HUES48 (cell line): ENCODE measurements around the gene MVK.

ENCODE experiments used
- H3K27ac ChIP-seq: one replicate; pipeline ENCODE4 v1.7.0; 2013; ENCODE audit warnings: low read depth, low read length, inconsistent platforms
- H3K27me3 ChIP-seq: 2 replicates; pipeline ENCODE4 v1.6.1; 2013; ENCODE audit warnings: mild to moderate bottlenecking, low read length; ENCODE audit not compliant: control insufficient read depth, insufficient read depth
- H3K36me3 ChIP-seq: 2 replicates; pipeline ENCODE4 v1.6.1; 2013; ENCODE audit warnings: low read length; ENCODE audit not compliant: control insufficient read depth, insufficient read depth
- H3K4me1 ChIP-seq: 2 replicates; pipeline ENCODE4 v1.6.1; 2013; ENCODE audit warnings: mild to moderate bottlenecking, low read length; ENCODE audit not compliant: control insufficient read depth, insufficient read depth
- H3K4me3 ChIP-seq: 2 replicates; pipeline ENCODE4 v1.5.1; 2013; ENCODE audit warnings: mild to moderate bottlenecking, low read depth, low read length
- H3K9ac ChIP-seq: 2 replicates; pipeline ENCODE4 v1.6.1; 2013; ENCODE audit warnings: mild to moderate bottlenecking, low read depth, low read length, moderate library complexity
- H3K9me3 ChIP-seq: 2 replicates; pipeline ENCODE4 v1.6.1; 2013; ENCODE audit warnings: low read length; ENCODE audit not compliant: control insufficient read depth, insufficient read depth

Gene MVK

DNA sequence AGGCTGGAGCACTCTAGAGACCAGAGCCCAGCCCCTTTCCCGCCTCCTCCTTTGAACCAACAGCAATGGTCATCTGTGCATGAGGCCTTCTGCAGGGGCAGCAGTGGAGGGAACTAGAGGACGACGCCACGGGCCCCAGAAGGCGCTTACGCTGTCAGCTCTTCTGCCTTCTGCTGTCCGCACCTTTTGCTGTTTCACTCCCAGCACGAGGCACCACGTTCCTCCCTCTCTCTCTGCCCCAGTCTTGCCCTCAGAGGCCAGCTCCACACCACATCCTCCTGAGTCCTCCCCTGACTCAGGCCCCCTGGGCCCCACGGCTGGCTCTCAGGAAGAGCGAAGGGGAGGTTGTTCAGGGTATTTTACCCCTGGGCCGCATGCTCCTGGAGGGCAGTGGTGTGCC is 15.8 kb upstream of the MVK start:
- Histone ChIP-seq H3K4me3 (no peak overlapping the region), H3K27ac (no peak overlapping the region), H3K27me3 (no peaks in the 10 kb centered on the region), H3K4me1 (no peaks in the 10 kb centered on the region), H3K9ac (no peak overlapping the region), H3K9me3 (no peaks in the 10 kb centered on the region), H3K36me3 (0 out of 2 replicates have a peak, but pooled peaks cover 2% of the 10 kb centered on the region)

DNA sequence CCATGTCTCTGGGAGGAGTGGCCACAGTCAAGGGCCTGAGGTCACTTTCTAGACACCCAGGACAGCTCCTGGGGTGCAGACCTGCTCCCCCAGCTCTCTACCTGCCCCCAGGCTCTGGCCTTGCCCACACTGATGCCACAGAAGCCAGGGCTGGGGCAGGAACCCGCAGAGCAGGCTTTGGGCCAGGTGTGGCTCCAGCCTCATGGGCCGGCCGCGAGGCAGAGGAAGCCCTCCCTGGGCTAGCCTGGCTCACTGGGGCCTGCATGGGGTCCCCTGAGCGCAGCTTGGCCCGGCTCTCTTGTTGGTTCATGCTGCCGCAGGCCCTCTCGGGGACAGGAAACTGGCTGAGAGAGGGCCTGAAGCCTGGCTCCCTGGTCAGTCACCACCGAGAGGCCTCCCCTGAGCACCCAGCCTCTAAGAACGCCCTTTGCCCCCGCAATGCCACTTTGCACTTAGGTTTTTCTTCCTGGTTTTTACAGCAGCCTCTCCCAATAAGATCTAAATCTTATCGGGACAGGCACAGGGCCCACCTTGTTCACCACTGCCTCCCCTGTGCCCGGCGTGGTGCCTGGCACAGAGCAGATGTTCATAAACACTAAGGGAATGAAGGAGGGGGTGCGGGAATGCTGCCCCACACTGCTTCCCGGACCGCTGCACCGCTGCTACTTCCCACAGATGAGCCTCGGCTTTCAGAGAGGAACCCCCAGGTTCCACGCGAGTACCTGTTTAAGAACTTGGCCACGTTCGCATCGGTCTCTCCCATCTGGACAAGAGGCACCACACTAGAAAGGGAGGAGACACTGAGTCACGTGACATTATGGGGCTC is 15.0 kb upstream of the MVK start:
- Histone ChIP-seq H3K9ac (no peak overlapping the region), H3K4me1 (no peaks in the 10 kb centered on the region), H3K27me3 (no peaks in the 10 kb centered on the region), H3K27ac (no peak overlapping the region), H3K9me3 (no peaks in the 10 kb centered on the region), H3K36me3 (0 out of 2 replicates have a peak, but pooled peaks cover 4% of the 10 kb centered on the region), H3K4me3 (no peak overlapping the region)

DNA sequence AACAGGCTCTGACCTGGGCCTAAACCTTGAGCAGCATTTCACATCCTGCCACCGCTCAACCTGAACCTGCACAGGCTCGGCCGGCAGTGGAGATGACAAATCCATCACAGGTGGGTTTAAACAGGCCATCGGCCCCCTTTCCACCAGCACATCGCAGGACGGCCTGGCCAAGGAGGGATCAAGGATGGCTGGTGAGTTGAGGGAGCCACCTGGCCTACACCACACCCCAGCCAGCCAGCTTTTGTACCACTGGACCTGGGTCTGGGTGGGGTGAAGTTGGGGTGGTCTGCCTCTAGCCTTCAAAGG is 14.4 kb upstream of the MVK start:
- H3K9ac ChIP-seq: no peak overlapping the region
- no peaks in the 10 kb centered on the region for H3K9me3 ChIP-seq
- 0 out of 2 replicates have a peak, but pooled peaks cover 9% of the 10 kb centered on the region for H3K36me3 ChIP-seq
- no peaks in the 10 kb centered on the region for H3K4me1 ChIP-seq
- H3K27me3 ChIP-seq: no peaks in the 10 kb centered on the region
- no peak overlapping the region for H3K27ac ChIP-seq
- H3K4me3 ChIP-seq: no peak overlapping the region

DNA sequence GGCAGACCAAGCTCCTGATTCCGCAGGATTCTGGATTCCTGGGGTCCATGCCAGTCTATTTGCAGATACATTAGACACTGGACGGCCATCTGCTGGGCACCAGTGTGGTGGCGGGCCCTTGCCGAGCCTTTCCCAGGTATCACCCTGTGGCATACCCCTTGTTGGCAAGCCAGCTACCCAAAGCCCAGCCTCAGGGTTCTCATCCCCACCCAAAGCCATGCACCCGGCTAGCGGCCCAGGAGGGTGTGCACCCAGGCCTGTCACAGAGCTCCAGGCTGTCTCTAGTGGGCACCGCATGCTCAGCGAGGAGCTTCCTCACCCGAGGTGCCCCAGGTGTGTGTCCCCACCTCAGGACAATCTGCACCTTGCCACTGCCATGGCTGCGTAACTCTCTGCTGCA is 14.0 kb upstream of the MVK start:
- no peak overlapping the region for H3K9ac ChIP-seq
- H3K36me3 ChIP-seq: peaks cover 12% of the 10 kb centered on the region
- H3K9me3 ChIP-seq: no peaks in the 10 kb centered on the region
- H3K4me1 ChIP-seq: no peaks in the 10 kb centered on the region
- H3K27ac ChIP-seq: no peak overlapping the region
- no peaks in the 10 kb centered on the region for H3K27me3 ChIP-seq
- no peak overlapping the region for H3K4me3 ChIP-seq

DNA sequence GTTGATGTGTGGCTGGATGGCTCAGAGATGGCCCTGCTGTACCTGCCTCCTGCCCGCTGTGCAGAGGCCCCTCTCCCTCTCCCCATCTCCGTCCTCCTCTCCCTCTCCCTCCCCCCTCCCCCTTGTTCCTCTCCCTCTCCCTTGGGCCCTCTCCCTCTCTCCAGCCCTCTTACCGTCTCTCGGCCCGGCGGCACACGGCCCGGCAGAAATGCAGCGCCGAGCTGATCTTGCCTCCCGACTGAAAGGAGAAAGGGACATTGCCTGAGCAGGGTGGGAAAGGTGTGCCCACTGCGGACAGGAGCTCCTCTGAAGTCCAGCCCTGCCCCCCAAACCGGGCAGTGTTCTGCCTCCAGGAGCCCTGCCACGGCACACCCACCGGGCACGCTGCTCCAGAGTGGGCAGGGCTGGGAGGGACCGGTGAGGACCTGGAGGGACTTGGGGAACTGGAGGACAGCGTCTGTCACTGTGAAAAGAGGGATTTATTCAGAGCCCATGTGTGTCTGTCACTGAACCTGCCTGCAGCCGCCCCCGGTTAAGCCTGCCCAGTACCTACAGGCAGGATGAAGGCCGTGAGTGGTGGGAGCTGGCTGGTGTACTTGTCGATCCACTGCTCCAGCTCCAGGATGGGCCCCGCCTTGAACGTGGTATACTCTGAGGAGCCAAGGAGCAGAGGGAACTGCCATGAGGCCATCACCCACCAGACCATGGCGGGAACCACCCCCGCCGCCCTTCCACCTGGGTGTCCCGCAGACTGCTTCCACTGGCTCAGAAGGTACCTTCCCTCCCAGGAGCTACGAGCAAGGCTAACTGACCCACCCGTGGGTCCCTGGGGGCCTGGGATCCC is 12.5 kb upstream of the MVK start:
- Histone ChIP-seq H3K36me3 (peaks cover 17% of the 10 kb centered on the region), H3K9ac (no peak overlapping the region), H3K27me3 (no peaks in the 10 kb centered on the region), H3K4me1 (no peaks in the 10 kb centered on the region), H3K9me3 (no peaks in the 10 kb centered on the region), H3K27ac (no peak overlapping the region), H3K4me3 (no peak overlapping the region)

DNA sequence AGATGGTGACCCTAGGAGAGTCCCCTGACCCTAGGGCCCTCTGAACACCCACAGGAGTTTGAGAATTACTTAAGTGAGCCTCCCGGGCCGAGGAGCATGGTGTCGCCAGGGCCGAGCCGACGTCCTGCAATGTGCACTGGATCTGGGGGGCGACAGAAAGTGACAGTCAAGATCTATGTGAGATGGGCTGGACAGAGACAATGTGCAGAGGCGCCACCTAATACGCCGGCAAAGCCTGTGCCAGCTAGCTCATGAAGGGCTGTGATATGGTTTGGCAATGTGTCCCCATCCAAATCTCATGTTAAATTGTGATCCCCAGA is 11.9 kb upstream of the MVK start:
- peaks cover 19% of the 10 kb centered on the region for H3K36me3 ChIP-seq

DNA sequence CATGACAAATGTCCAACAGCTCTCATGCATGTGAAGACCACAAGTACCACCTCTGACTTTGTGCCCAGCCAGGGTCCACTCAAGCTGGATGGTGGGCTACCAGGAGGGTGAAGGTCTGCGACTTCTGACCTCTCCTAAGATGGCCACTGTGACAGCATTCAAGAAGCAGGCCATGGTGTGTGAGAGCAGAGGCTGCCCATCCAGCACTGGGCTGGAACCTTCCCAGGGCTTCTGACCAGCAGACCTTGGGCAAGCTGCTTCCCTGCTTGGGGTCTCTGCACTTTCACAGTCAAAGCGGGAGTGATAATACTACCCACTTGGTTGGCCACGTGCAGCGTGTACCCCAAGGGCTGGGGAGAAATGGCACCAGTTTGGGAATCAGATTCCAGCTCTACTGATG is 10.7 kb upstream of the MVK start:
- no peak overlapping the region for H3K9ac ChIP-seq
- H3K4me3 ChIP-seq: no peak overlapping the region
- no peaks in the 10 kb centered on the region for H3K27me3 ChIP-seq
- H3K27ac ChIP-seq: no peak overlapping the region
- H3K9me3 ChIP-seq: no peaks in the 10 kb centered on the region
- no peaks in the 10 kb centered on the region for H3K4me1 ChIP-seq
- H3K36me3 ChIP-seq: peaks cover 26% of the 10 kb centered on the region

More for the DNA sequence above, 11.9 kb upstream of the MVK start:
- H3K27ac ChIP-seq: no peak overlapping the region
- H3K9ac ChIP-seq: no peak overlapping the region
- no peaks in the 10 kb centered on the region for H3K27me3 ChIP-seq
- no peaks in the 10 kb centered on the region for H3K9me3 ChIP-seq
- no peaks in the 10 kb centered on the region for H3K4me1 ChIP-seq
- no peak overlapping the region for H3K4me3 ChIP-seq

DNA sequence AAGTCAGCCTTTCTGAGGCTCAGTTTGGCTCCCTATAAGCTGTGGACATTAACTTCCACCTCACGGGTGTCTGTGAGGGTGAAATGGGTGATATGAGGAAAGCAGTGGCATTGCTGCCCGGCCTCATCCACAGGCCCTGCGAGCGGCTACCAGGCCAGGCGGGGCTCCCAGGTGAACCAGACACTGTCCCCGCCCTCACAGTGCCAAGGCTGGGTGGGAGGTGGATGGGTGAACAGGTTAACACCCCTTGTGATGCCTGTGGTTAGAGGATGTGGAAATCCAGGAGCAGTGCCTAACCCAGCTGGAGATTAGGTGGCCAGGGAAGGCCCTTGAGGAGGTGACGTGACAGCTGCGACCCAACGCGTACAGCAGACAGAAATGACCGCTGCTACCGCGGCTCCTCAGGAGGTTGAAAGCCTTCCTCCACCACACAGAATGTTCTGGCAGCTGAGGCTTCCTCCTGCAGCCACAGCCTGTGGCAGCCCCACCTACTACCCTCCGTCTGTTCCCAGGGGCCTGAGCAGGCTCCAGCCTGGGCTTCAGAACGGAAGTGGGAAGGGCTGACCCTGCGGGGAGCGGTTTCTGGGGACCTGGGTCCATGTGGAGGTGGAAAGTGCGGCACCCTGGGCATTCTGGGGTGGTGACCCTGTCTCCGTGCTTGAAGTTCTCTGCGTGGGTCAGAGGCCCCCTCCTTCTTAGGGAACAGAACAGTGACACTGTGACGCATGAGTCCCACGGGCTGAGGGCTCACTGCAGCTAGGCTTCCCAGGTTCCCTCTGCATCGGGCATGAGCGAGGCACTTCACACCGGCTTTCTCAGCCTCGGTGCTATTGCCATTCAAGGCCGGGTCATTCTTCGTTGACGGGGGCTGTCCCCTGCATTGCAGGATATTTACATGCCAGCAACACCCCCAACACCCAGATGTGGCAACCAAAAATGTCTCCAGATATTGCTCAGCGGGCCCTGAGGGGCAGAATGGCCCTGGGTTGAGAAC is 10.0 kb upstream of the MVK start:
- Histone ChIP-seq H3K4me3 (no peak overlapping the region), H3K27me3 (no peaks in the 10 kb centered on the region), H3K9me3 (no peaks in the 10 kb centered on the region), H3K27ac (no peak overlapping the region), H3K36me3 (peaks cover 34% of the 10 kb centered on the region), H3K9ac (no peak overlapping the region), H3K4me1 (no peaks in the 10 kb centered on the region)

DNA sequence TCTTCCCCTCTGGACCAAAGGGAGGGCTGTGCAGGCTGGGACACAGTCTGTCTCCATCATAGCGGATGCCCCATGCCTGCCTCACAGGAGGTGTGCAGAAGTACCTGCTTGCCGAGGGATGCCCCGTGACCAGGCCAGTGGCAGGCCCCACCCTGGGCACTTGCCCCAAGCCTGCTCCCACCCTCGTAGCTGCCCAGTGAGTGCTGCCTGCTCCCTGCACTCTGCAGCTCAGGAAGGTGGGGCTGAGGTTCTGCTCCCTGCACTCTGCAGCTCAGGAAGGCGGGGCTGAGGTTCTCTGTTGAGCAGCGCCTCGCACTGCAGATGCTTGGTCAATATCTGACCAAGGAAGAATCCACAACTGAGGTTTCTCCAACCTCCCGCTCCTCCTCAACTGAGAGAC is 7.2 kb upstream of the MVK start:
- Histone ChIP-seq H3K4me1 (no peaks in the 10 kb centered on the region), H3K27ac (no peak overlapping the region), H3K36me3 (peaks cover 40% of the 10 kb centered on the region), H3K9me3 (no peaks in the 10 kb centered on the region), H3K27me3 (no peaks in the 10 kb centered on the region), H3K9ac (no peak overlapping the region), H3K4me3 (no peak overlapping the region)

DNA sequence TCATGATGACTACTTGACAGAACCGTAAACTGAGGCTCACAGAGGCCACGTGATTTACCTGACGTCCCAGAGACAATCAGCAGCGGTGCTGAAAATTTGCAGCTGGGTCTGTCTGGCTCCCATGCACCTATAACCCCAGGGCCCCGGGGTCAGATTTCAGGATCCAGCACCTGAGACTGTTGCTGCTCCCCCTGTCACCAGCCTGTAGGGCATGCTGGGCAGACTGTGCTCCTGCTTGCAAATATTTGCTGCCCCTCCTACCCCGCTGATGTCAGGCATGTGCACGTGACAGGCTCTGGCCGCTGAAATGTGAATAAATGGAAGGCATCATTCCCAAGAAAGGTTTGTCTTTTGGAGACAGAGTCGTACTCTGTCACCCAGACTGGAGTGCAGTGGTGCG is 6.3 kb upstream of the MVK start:
- Histone ChIP-seq H3K27me3 (no peaks in the 10 kb centered on the region), H3K27ac (no peak overlapping the region), H3K36me3 (peaks cover 40% of the 10 kb centered on the region), H3K4me3 (no peak overlapping the region), H3K9ac (no peak overlapping the region), H3K4me1 (no peaks in the 10 kb centered on the region), H3K9me3 (no peaks in the 10 kb centered on the region)
